NCI-H2171 treated with DMSO at 0.1 percent for 48 hours (cell line): ENCODE data around the gene HOXC9.

Experiments used
- DNase-seq: peaks from one replicate; lab custom pipeline; 2025; lab: John Stamatoyannopoulos, UW

HOXC9 gene

DNA sequence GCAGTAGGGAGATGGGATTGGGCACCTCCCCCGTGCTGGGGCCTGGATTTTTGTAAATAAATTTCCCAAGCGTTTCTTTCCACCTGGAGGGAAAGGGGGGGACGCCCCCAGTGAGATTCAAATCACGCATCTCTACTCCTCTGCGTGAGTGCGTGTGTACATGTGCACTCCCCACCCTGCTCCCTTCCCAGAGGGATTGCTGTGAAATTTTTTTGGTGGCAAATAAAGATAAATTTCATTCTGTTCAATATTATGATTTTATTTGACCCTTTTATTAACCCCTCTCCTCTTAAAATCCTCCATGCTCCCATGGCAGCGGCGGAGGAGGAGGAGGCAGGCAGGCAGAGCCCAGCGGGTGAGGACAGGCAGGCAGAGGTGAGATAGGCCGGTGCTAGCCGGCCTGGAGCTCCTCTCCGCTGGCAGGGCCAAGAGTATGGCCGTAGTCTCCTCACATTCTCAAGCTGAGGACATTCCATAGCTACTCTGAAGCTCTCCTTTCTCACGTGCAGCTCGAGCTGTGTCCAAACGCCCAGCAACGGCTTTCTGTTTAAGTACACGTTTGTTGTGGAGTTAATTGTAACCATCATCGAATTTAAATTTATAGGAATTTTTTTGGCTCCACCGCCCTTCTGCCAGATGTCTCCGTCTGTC lies 23.7 kb upstream of the HOXC9 start:
- peak; percentile 23 for DNase-seq

DNA sequence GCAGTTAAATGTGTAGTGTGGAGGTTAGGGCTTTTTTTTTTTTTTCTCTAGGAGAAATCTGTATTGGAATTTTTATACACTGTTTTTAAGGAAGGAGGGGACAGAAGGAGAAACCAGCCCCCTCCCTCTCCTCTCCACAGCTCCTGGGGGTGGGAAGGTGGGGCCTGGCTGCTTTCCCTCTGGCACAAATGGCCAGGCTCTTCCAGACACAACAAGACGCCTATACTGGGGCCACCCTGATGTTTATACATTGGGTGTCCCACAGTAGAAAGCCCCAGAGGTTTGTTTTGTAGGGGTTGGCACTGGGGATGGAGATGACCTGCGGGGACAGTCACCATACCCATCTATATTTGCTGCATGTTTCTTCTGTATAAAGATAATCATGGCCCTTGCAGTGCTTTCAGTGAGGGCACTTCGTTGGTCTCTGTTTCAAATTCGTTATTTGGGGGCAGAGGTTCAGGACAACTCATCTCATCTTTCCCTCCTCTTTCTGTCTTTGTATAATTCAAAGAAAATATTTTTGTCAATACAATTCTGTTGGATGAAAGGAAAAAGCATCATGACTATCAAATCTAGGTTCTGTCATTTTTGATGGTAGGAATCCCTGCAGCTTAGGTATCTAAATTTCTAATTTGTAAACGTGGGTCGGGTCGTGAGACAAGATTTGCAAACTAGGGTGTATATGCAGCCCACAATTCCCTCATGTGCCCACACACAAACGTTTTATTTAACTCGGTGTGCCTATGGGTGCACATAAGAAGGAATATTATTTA lies 23.0 kb upstream of the HOXC9 start:
- no peak for DNase-seq

DNA sequence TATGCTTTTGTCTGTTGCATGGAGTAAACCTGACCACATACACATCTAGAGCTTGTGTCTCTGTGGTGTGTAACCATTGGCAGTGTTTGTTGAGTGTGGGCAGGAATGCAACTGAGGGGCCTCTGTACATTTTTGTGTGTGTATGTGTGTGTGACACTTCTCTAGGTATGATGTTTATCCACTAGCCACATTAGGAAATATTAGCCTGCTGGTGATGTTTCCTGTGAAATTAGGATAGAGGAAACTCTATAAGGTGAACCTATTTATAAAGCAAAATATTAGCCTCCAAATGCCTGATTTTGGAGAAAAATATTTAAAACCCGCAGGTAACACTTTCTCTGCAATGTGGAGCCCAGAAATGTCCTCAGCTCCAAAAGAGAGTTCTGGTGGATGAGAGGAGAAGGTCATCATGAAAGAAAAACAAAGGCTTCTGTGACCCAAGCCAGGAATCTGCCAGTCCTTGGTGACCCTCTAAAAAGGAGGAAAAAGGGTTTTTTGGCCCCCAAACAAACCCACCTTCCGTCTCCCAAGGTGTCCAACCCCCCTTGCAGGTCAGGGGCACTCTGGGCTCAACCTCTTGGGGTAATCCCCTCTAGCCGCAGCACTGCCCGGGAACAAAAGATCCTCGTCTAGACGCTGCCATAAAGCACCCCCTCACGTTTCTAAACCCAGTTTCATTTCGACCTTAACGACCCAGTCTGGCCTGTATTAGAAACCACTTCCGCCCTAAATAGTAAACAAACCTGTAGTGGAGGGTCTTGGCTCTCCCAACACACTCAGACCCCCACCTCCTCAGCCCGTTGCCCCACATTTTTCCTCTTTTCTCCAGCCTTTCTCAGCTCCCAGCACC lies 22.1 kb upstream of the HOXC9 start:
- DNase-seq, result no peak

DNA sequence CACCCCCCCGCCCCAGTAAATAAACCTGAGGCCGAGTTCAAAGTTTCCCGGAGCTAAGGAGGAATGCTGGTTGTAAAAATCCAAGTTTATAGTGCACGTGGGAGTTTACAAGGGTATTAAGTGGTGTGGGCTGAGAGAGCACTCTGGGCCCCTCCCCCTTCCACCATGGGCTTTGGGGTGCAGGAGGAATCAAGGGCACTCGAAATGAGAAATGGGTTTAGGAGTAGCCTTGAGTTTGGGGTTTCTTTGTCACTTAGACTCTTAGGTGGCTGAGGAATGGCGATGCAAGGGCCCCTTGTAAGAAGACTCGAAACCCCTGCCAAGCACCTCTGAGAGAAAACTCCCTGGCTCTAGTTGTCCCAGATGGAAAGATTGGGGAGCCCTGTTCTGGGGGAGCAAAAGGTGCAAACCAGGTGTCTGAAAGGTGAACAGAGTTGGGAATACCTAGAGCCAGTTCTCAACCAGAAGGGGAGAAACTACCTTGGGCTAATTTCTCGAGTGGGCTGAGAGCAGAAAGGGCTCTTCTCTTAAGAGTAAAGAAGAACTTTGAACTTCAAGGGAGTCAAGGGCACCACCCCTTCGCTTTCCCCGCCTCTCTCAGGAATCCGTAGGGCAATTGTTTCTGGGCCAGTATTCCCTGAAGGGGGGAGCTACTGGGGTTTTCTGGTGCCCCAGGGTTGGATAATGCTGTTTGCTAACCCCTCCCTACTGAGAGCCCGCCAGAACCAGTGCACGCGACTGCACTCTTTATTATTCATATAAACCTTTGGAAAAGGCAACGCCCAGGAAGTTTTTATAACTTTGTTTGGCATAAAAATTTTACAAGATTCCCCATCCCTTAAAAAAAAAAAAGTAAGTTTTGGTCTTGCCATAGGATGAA lies 21.2 kb upstream of the HOXC9 start:
- DNase-seq, result no peak

DNA sequence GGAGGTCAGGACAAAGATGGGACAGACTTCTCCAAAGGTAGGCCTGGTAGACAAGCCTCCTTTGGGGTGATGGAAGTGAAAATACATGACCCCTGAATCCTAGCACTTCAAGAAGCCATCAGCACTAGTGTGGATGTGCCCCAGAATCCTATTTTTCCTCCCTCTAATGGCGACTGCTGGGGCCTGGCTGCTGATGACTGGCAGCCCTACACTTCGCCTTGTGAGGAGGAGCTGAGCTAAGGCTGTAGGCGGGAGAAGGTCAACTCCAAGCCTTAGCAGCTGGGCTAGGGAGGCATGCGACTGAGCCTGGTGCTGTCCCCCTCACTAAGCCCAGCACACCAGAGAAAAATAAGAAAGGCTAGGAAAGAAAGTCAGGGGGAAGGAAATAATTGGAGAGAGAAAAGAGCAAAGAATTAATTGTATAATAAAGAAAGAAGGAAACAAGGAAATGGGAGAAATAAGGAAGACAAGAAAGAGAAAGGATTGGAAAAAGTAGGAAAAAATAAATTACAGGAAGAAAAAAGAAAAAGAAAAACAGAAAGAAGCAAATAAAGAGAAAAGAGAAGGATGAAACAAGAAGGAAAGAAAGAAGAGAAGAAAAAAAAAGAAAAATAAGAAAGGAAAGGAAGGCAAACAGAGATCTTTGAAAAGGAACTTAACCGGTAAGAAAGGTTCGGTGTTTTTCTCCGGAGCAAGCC lies 19.7 kb upstream of the HOXC9 start:
- DNase-seq, result no peak

DNA sequence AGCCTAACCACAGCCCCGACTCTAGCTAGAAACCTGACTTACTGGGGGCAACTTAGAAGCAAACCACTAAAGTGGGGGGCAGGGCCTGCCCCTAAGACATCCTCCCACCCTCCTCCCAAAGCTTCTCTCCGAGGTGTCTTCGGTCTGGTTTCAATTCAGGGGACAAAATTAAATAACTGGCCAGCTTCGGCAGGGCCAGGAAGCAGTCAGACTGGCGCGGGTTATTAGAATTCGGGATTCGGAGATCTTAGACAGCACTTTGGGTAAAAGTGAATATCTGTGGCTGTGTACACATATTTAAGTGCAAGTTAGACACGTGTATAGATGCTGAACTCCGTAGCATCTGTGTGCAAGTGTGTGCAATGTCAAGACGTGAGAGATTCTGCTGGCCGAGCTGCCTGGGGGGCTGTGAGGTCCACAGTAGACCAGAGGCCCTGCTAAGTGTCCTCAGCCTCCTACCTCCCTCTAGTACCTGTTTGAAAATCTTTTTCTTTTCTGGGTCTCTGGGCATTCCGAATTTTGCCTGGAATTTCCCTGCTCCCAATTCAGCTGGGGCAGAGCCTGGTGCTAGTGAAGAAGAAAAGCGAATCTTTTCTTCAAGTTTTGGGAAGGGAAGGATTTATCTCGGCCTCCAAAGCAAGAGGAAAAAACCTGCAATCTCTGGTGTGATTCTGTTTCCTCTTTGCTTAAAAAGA lies 19.0 kb upstream of the HOXC9 start:
- no peak for DNase-seq

DNA sequence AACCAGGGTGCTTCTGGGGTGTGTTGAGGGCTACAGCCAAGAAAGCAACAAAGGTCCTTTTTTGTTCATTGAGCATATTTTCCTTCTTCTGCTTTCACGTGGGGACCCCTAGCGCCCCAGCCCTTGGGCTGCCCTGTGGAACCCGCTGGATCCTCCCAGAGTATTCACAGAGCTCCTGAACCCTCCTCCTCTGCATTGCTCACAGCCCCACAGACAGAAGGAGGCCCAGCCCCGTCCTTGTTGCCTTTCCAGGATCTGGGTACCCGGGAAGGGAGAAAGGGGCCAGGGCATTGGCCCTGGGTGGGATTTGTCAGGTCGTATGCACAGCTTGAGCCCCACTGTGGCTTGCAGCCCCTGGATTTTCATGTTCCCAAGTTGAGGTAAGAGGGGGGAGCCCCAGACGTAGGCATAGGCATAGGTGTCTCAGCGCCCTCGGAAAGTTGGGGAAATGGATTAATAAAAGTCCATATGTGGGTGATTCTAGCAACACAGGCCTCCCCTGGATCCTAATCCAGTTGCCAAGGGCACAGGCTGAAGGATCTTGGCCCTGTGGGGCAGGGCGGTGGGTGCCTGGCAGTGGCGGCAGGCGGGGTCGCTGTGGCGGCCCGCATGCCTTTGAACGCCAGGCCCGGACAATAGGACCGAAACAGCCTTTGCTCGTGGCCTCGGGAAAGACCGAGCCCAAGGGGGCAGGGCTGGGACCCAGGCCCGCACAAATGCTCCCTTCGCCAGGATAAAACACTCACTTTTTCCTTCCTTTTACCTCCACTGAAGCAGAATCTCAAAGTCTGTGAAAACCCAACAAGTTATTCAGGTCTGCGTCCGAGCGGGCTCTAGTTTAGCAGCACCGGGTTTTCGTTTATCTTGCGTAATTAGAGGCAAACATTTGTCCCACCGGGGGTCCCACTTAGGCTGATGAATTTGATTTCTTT lies 18.1 kb upstream of the HOXC9 start:
- no peak for DNase-seq

DNA sequence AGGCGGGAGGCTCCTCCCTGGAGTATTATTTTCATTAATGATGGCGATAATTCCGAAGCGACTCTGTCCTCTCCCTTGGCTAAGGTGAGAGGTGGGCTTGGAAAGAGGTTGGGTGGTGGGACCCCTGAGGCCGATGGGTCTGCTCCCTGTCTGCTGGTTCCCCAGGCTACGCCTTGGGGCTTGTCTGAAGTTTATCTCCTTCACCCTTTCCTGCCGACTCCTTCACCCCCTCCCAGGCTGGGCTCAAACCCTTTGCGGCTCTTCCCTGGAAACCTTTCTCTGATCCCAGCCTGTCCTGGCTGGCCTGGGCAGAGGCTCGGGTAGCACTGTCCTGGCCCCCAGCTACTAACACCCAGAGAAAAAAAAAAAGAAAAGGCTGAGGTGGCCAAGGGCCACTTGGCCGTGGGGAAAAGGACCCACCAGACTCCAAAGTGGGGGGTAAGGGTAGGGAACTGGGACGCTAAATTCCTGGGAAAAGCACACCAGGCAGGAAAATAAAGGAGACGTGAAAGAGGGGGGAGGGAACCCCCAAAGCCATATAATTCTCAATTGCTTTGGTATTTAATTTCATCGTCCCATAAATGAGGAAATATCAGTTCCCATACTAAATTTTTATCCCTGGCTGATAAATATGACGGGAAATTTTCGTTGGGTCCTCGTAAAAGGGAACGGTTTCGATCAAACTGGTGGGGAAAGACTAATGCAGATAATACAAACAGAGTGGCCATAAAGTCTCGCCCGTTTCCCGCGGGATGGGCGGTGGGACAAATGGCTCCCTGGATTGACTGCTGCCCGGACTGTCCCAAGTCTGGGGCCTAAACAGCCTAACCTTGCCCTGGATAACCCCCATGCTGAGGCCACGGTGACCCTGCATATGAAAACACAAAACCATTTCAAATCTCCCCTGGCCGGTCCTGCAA lies 17.1 kb upstream of the HOXC9 start:
- DNase-seq, result no peak

DNA sequence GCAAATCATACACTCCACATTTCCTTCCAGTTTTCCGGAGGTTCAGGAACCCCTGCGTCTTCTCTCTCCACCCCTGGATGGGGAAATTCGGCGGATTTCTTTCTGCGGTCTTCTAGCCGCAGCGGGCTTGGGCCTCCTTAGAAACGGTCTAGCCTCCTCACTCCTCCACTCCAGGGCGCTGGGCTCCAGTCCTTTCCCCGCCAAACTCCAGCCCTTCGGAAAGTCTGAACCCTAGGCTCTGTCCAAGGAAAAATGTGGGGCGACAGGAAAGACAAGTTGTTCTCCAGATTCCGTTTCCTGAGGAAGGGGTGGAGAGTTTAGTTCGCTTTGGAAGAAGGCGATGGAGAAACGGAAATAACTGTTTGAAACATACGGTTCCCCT lies 16.4 kb upstream of the HOXC9 start:
- DNase-seq, result no peak

DNA sequence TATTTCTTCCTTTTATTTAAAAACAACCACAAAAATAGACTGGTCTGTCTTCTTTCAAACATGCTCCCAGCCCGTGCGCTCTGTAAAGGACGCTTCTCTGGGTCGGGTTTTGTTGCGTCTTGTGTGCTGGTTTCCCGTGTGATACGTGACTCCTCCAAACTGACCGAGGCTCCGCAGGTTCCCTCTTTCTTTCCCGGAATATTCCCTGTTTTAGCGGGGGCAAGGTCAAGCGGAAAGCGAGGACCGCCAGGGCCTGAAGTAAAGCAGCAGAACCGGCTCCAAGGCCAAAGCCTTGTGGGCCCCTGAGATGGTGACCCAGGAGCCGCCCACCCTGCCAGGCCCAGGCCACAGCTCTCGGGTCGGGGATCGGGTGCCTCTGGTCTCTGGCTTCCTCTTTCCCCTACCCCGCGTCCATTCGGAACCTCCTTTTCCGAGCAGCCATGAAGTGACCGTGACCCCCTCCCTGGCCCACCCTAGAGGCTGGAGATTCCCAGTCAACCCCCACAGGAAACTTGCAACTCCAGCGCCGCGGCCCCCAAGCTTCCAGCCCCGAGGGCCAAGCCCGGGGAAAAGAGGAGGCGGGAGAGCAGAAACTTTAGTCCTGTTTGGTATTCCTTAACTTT lies 15.9 kb upstream of the HOXC9 start:
- DNase-seq, result no peak

DNA sequence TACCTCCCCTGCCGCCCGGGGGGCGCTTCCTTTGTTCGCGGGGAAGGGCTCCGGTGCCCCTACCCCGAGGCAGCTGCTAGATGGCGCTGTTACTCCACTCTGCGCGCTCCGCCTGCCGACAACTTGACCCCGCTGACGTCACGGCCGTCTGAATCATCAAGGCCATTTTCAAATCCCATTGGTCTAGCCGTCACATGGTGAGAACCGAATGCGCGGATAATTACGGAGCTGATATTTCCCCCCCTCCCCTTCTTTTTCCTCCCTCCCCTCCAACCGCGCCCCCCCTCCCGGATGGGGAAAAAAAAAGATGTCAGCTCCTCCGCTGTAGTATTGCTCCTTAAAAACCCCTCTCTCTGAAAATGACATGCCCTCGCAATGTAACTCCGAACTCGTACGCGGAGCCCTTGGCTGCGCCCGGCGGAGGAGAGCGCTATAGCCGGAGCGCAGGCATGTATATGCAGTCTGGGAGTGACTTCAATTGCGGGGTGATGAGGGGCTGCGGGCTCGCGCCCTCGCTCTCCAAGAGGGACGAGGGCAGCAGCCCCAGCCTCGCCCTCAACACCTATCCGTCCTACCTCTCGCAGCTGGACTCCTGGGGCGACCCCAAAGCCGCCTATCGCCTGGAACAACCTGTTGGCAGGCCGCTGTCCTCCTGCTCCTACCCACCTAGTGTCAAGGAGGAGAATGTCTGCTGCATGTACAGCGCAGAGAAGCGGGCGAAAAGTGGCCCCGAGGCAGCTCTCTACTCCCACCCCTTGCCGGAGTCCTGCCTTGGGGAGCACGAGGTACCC lies 14.9 kb upstream of the HOXC9 start, which contains the start of gene HOXC10:
HOXC10 (plus strand) TSS at position 246 of the 791 bp plus-strand sequence; CDS start at position 360, 114 bp downstream.
- DNase-seq, result peak; percentile 95

DNA sequence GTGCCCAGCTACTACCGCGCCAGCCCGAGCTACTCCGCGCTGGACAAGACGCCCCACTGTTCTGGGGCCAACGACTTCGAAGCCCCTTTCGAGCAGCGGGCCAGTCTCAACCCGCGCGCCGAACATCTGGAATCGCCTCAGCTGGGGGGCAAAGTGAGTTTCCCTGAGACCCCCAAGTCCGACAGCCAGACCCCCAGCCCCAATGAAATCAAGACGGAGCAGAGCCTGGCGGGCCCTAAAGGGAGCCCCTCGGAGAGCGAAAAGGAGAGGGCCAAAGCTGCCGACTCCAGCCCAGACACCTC lies 14.3 kb upstream of the HOXC9 start:
- DNase-seq, result no peak

DNA sequence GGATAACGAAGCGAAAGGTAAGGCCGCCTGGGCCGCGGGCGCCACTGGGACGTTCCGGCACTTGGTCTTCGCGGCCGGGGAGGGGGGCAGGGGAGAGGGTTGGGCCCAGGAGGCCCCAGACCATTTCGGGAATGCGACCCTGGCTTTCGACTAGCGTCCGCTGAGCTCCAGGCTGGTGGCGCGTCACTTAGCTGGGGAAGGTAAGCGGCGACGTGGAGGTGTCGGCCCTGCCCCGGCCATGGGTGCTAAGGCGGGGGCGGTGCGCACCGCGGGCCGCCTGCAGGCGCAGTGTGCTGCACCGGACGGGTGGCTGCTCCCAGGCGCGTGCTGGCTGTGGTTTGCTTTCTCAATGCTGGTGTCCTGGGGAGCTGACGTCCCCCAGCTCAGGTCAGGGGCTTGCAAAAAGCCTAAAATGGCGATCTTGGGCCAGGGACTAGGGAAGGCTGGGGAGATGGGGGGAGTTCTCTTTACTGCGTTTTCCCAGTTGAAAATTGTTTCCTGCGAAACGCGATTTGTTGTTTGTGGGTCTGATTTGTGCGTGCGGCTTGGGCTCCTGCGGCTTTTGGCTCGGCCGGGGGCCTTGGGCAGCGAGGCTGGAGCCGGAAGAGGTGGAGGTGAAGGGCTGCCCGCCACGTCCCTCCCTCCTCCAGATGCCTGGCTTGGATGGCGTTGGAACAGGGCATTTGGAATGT lies 13.8 kb upstream of the HOXC9 start:
- no peak for DNase-seq

DNA sequence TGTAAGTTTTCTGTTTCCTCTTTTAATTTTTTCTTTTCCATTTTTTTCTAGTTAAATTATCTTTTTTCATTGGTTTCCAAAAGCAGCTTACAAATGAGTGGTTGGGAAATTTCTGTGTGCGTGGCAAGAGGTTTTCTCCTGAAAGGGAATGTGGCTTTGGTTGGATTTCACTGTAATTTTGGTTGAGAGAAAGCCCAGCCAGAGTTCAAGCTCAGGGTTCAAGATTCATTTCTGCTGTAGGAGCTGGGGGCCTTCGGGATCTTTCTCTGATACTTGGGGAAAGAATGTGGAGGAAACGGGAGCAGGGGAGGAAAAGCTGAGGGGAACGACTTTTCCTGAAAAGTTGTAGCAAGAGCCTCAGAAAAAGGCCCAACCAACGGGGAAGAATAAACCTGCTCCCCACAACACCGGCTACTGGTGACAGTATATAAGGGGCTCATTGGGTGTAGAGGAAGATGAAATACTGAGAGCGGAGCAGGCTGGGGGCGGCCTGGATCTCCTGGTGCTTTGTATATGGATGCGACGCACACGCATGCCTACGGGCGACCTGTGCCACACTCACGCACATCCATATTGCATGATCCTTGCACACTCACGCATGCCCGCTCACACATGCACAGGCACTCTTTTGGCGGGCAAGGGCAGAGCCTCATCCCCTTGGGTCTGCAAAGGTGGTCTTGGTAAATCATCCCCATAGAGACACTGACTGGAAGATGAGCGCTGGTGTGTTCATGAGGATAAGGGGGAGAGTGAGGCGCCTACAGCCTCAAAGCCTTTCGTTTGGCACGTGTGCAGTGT lies 13.1 kb upstream of the HOXC9 start:
- no peak for DNase-seq

DNA sequence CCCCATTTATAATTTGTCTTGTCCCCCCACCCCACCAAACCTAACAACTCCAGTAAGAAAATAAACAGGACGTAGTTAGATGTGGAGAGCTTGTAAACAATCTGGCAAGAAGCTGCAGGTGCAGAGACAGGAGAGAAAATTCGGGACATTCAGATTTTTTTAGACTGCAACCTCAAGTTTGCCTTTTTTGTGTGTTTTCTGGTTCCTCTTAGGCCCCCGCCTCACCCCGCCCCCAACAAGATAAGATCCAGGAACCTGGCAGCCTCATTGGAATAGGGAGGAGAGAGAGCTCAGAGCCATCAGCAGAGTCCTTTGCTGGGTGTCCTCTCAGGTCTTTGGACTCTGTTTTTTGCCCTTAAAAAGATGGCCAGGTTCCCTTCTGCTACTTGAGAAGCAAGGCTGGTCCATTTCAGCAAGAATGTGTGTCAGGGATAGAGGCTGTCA lies 12.2 kb upstream of the HOXC9 start:
- DNase-seq, result no peak
